SJSA1 (cell line): ENCODE results near the gene CERS6. TPM values are rescaled to one million over a fixed set of nuclear protein-coding genes. Genes with fewer than 3 reads are reported as not detected.

Experiments
- DNase-seq, 2 experiments: peaks; one replicate each; pipeline ENCODE4 v3.0.0-alpha.2; 2015 to 2020; ENCODE audit warnings: low spot score in 2 of 2, low read depth in 1 of 2
- H3K27ac ChIP-seq: fragments of 250-450 bp; sonication (Bioruptor Pico); 2 replicates; pipeline ENCODE4 v1.5.1; 2020; ENCODE audit warnings: mild to moderate bottlenecking, moderate library complexity
- H3K27me3 ChIP-seq: fragments of 250-450 bp; sonication (Bioruptor Pico); replicated peaks from 2 replicates; pipeline ENCODE4 v1.5.1; 2020; ENCODE audit warnings: mild to moderate bottlenecking, moderate library complexity
- H3K36me3 ChIP-seq: fragments of 250-450 bp; sonication (Bioruptor Pico); 2 replicates; pipeline ENCODE4 v1.5.1; 2020; ENCODE audit warnings: mild to moderate bottlenecking
- H3K4me1 ChIP-seq: fragments of 250-450 bp; sonication (Bioruptor Pico); replicated peaks from 2 replicates; pipeline ENCODE4 v1.6.1; 2021; ENCODE audit warnings: mild to moderate bottlenecking
- H3K4me3 ChIP-seq: fragments of 250-450 bp; sonication (Bioruptor Pico); 2 replicates; pipeline ENCODE4 v1.5.1; 2020; ENCODE audit warnings: mild to moderate bottlenecking
- H3K9me3 ChIP-seq: fragments of 250-450 bp; sonication (Bioruptor Pico); replicated peaks from 2 replicates; pipeline ENCODE4 v1.5.1; 2020; ENCODE audit warnings: mild to moderate bottlenecking
- total RNA-seq: library from RNA; depleted of rRNA; stranded (reverse); fragments of >200 nt; shearing (Covaris generic); gene quantifications from 2 replicates; pipeline ENCODE4 v1.2.3, GENCODE V29; 2014

Gene CERS6
- total RNA-seq, 1 experiment from 2014 or later = 43.7 TPM

GRCh38 chr2:168432100-168432499 lies 24.0 kb upstream of the CERS6 start:
- Histone ChIP-seq H3K27me3 (no peaks in the 10 kb centered on the region), H3K4me1 (no peaks in the 10 kb centered on the region), H3K4me3 (no peak overlapping the region), H3K36me3 (no peaks in the 10 kb centered on the region), H3K27ac (no peak overlapping the region), H3K9me3 (no peaks in the 10 kb centered on the region)
- no peak for DNase-seq

- no peaks in the 10 kb centered on the region for H3K4me1 ChIP-seq
- H3K27me3 ChIP-seq = no peaks in the 10 kb centered on the region
- no peak overlapping the region for H3K27ac ChIP-seq
- H3K36me3 ChIP-seq = no peaks in the 10 kb centered on the region
- no peak for DNase-seq
- H3K4me3 ChIP-seq = no peak overlapping the region
- no peaks in the 10 kb centered on the region for H3K9me3 ChIP-seq
These were observed 23.4 kb upstream of the CERS6 start for GRCh38 chr2:168432565-168433186.

- no peak overlapping the region for H3K4me3 ChIP-seq
- no peaks in the 10 kb centered on the region for H3K4me1 ChIP-seq
- no peaks in the 10 kb centered on the region for H3K27me3 ChIP-seq
- no peak for DNase-seq
- H3K9me3 ChIP-seq = no peaks in the 10 kb centered on the region
- no peaks in the 10 kb centered on the region for H3K36me3 ChIP-seq
- no peak overlapping the region for H3K27ac ChIP-seq
These were observed 22.5 kb upstream of the CERS6 start for GRCh38 chr2:168433527-168433926.

GRCh38 chr2:168434146-168434545 lies 21.9 kb upstream of the CERS6 start:
- Histone ChIP-seq H3K9me3 (no peaks in the 10 kb centered on the region), H3K27me3 (no peaks in the 10 kb centered on the region), H3K27ac (no peak overlapping the region), H3K36me3 (no peaks in the 10 kb centered on the region), H3K4me1 (no peaks in the 10 kb centered on the region; the same call in 1 of the 2 replicates), H3K4me3 (no peak overlapping the region)
- no peak for DNase-seq

GRCh38 chr2:168436840-168437239 lies 19.2 kb upstream of the CERS6 start:
- peaks cover 3% of the 10 kb centered on the region for H3K4me1 ChIP-seq
- no peak overlapping the region for H3K27ac ChIP-seq
- no peaks in the 10 kb centered on the region for H3K9me3 ChIP-seq
- no peaks in the 10 kb centered on the region for H3K27me3 ChIP-seq
- H3K4me3 ChIP-seq = no peak overlapping the region
- no peaks in the 10 kb centered on the region for H3K36me3 ChIP-seq
- no peak for DNase-seq

GRCh38 chr2:168438553-168438952 lies 17.5 kb upstream of the CERS6 start:
- no peak overlapping the region for H3K27ac ChIP-seq
- no peak for DNase-seq
- H3K9me3 ChIP-seq = no peaks in the 10 kb centered on the region
- H3K4me3 ChIP-seq = no peak overlapping the region
- H3K4me1 ChIP-seq = peaks cover 3% of the 10 kb centered on the region
- no peaks in the 10 kb centered on the region for H3K36me3 ChIP-seq
- H3K27me3 ChIP-seq = no peaks in the 10 kb centered on the region

GRCh38 chr2:168439536-168439935 lies 16.5 kb upstream of the CERS6 start:
- H3K36me3 ChIP-seq = no peaks in the 10 kb centered on the region
- H3K27me3 ChIP-seq = no peaks in the 10 kb centered on the region
- DNase-seq = no peak
- H3K4me1 ChIP-seq = peaks cover 3% of the 10 kb centered on the region
- no peak overlapping the region for H3K4me3 ChIP-seq
- no peaks in the 10 kb centered on the region for H3K9me3 ChIP-seq
- no peak overlapping the region for H3K27ac ChIP-seq

- Histone ChIP-seq H3K4me1 (peaks cover 3% of the 10 kb centered on the region), H3K36me3 (no peaks in the 10 kb centered on the region), H3K27me3 (no peaks in the 10 kb centered on the region), H3K27ac (no peak overlapping the region), H3K4me3 (no peak overlapping the region), H3K9me3 (peaks cover 1% of the 10 kb centered on the region; the same call in 1 of the 2 replicates)
- DNase-seq = no peak
These were observed 14.7 kb upstream of the CERS6 start for GRCh38 chr2:168441214-168441872.

GRCh38 chr2:168443818-168444217 lies 12.3 kb upstream of the CERS6 start:
- Histone ChIP-seq H3K4me1 (peaks cover 3% of the 10 kb centered on the region), H3K27me3 (no peaks in the 10 kb centered on the region), H3K36me3 (no peaks in the 10 kb centered on the region), H3K4me3 (no peak overlapping the region), H3K9me3 (peaks cover 3% of the 10 kb centered on the region; the same call in 1 of the 2 replicates), H3K27ac (no peak overlapping the region)
- no peak for DNase-seq

GRCh38 chr2:168445960-168446359 lies 10.1 kb upstream of the CERS6 start:
- H3K27ac ChIP-seq = no peak overlapping the region
- no peak overlapping the region for H3K4me3 ChIP-seq
- no peaks in the 10 kb centered on the region for H3K27me3 ChIP-seq
- H3K9me3 ChIP-seq = peaks cover 3% of the 10 kb centered on the region; the same call in 1 of the 2 replicates
- no peak for DNase-seq
- H3K4me1 ChIP-seq = no peaks in the 10 kb centered on the region
- H3K36me3 ChIP-seq = no peaks in the 10 kb centered on the region

- Histone ChIP-seq H3K4me1 (no peaks in the 10 kb centered on the region), H3K27ac (no peak overlapping the region), H3K27me3 (no peaks in the 10 kb centered on the region), H3K4me3 (no peak overlapping the region), H3K9me3 (peaks cover 3% of the 10 kb centered on the region; the same call in 1 of the 2 replicates), H3K36me3 (no peaks in the 10 kb centered on the region)
- no peak for DNase-seq
These were observed 7.1 kb upstream of the CERS6 start for GRCh38 chr2:168448980-168449379.

GRCh38 chr2:168449419-168449818 lies 6.7 kb upstream of the CERS6 start:
- H3K9me3 ChIP-seq = peaks cover 3% of the 10 kb centered on the region; the same call in 1 of the 2 replicates
- DNase-seq = no peak
- H3K36me3 ChIP-seq = no peaks in the 10 kb centered on the region
- no peak overlapping the region for H3K4me3 ChIP-seq
- no peaks in the 10 kb centered on the region for H3K27me3 ChIP-seq
- no peak overlapping the region for H3K27ac ChIP-seq
- H3K4me1 ChIP-seq = no peaks in the 10 kb centered on the region

GRCh38 chr2:168450171-168450570 lies 5.9 kb upstream of the CERS6 start:
- Histone ChIP-seq H3K27me3 (no peaks in the 10 kb centered on the region), H3K4me1 (no peaks in the 10 kb centered on the region), H3K4me3 (no peak overlapping the region), H3K36me3 (no peaks in the 10 kb centered on the region), H3K27ac (no peak overlapping the region), H3K9me3 (peaks cover 3% of the 10 kb centered on the region; the same call in 1 of the 2 replicates)
- DNase-seq = no peak

- no peaks in the 10 kb centered on the region for H3K27me3 ChIP-seq
- no peaks in the 10 kb centered on the region for H3K4me1 ChIP-seq
- H3K27ac ChIP-seq = no peak overlapping the region
- peaks cover 3% of the 10 kb centered on the region; the same call in 1 of the 2 replicates for H3K9me3 ChIP-seq
- DNase-seq = no peak
- H3K4me3 ChIP-seq = no peak overlapping the region
- H3K36me3 ChIP-seq = no peaks in the 10 kb centered on the region
These were observed 5.3 kb upstream of the CERS6 start for GRCh38 chr2:168450732-168451131.
